ENCODE measurements around the gene PTS. TPM values are rescaled to one million over a fixed set of nuclear protein-coding genes. Genes with fewer than 3 reads are reported as not detected.

PTS gene
- total RNA-seq, 2 experiments from 2014 or later = 20.5 to 22.9 TPM

DNA sequence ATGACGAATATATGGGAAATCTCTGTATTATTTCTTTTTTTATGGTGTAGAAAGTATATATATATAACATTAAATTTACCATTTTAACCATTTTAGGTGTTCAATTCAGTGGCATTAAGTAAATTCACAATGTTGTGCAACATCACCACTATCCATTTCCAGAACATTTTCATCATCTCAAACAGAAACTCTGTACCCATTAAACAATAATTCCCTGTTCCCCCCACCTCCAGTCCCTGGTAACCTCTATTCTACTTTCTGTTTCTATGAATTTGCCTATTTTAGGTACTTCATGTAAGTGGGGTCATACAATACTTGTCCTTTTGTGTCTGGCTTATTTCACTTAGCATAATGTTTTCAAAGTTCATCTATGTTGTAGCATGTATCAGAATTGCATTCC, 15.3 kb upstream of the PTS start:
- ChIA-PET CTCF (no interaction called here), POLR2A (no interaction called here)
- Mint-ChIP-seq H3K36me3 (ENCODE audit: low read depth) (no peaks in the 10 kb centered on the region), H3K27me3 (peaks cover 12% of the 10 kb centered on the region), H3K27ac (no peak overlapping the region), H3K9me3 (no peaks in the 10 kb centered on the region), H3K4me1 (no peaks in the 10 kb centered on the region), H3K4me3 (no peak overlapping the region)
- DNase-seq = no peak

DNA sequence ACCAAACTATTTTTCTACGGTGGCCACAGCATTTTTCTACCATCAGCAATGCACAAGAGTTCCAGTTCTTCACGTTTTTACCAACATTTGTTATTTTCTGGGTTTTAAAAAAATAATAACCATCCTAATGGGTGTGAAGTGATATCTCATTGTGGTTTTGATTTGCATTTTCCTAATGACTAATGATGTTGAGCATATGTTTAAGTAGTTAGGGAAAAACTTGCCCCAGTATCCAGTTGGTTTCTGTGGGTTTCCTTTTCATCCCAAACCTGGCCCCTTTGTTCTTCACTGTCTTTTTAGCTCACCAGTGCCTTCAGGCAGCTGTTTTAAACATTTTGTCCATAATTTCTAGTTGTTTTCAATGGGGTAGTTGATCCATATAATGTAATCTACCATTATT, 14.7 kb upstream of the PTS start:
- H3K27me3 Mint-ChIP-seq = peaks cover 12% of the 10 kb centered on the region
- no peak for DNase-seq
- H3K9me3 Mint-ChIP-seq = no peaks in the 10 kb centered on the region
- no peak overlapping the region for H3K4me3 Mint-ChIP-seq
- H3K36me3 Mint-ChIP-seq (ENCODE audit: low read depth) = no peaks in the 10 kb centered on the region
- CTCF ChIA-PET = interaction anchor here (0.6 kb wide), 1 partner anchor 68 kb away, joined by 4 read pairs; no protein-coding TSS in a partner anchor
- H3K27ac Mint-ChIP-seq = no peak overlapping the region
- POLR2A ChIA-PET = no interaction called here
- no peaks in the 10 kb centered on the region for H3K4me1 Mint-ChIP-seq

DNA sequence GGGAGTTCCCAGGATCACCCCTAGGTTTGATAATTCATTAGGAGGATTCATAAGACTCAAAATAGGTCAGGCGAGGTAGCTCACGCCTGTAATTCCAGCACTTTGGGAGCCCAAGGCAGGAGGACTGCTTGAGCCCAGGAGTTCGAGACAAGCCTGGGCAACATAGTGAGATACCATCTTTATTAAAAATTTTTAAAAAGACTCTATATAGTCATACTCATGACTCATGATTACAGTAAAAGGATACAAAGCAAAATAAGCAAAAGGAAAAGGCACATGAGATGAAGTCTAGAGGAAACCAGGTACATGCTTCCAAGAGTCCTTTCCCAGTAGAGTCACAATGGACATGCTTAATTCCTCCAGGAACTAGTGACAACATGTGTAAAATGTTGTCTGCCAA, 13.9 kb upstream of the PTS start:
- H3K36me3 Mint-ChIP-seq (ENCODE audit: low read depth) = no peaks in the 10 kb centered on the region
- H3K9me3 Mint-ChIP-seq = no peaks in the 10 kb centered on the region
- H3K4me1 Mint-ChIP-seq = no peaks in the 10 kb centered on the region
- H3K4me3 Mint-ChIP-seq = no peak overlapping the region
- ChIA-PET POLR2A (no interaction called here), CTCF (no interaction called here)
- DNase-seq = no peak
- H3K27me3 Mint-ChIP-seq = peaks cover 12% of the 10 kb centered on the region
- no peak overlapping the region for H3K27ac Mint-ChIP-seq

DNA sequence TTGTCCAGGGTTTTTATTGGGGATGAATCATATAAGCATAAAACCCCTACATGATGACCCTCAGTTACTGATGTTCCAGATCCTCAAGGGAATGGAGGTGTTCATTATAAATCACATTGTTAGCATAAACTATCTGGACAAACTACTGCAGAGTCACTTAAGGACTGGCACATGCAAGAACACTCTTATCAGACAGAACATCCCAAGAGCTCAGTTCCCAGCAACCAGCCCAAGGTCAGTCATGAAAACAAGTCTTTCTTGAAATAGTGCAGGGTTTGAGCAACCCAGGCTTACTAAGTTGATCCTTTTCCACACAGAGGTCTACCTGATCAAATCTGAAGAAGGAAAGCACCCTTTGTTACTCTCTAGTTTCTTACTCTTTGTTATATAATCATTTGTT, 13.5 kb upstream of the PTS start:
- ChIA-PET CTCF (no interaction called here), POLR2A (no interaction called here)
- no peak overlapping the region for H3K4me3 Mint-ChIP-seq
- H3K36me3 Mint-ChIP-seq (ENCODE audit: low read depth) = no peaks in the 10 kb centered on the region
- peaks cover 12% of the 10 kb centered on the region for H3K27me3 Mint-ChIP-seq
- no peaks in the 10 kb centered on the region for H3K4me1 Mint-ChIP-seq
- no peaks in the 10 kb centered on the region for H3K9me3 Mint-ChIP-seq
- no peak overlapping the region for H3K27ac Mint-ChIP-seq
- DNase-seq = no peak

DNA sequence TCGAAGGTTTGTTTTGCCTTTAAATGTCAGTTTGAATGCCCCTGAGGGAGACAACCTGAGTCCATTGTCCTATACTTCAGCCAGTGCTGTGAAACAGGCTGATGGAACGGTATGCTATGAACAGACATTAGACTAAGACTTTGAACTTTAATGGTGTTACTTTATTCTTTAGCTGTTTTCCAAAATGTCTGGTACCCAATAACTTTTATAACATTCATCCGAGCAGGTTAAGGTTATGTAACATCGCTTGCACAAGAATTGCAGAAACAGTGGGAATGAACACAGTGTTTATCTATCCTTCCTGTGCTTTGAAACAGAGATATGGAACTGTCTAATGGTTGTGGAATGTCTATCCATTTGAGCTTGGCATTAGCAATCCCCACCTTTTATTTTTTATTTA, 12.5 kb upstream of the PTS start:
- H3K4me1 Mint-ChIP-seq = no peaks in the 10 kb centered on the region
- no peak overlapping the region for H3K4me3 Mint-ChIP-seq
- H3K27me3 Mint-ChIP-seq = peaks cover 10% of the 10 kb centered on the region
- ChIA-PET POLR2A (no interaction called here), CTCF (interaction anchor here (0.6 to 3.2 kb wide), 3 partner anchors 66 to 82 kb away, joined by 3 to 22 read pairs (median 11); no protein-coding TSS in a partner anchor)
- no peaks in the 10 kb centered on the region for H3K36me3 Mint-ChIP-seq (ENCODE audit: low read depth)
- no peaks in the 10 kb centered on the region for H3K9me3 Mint-ChIP-seq
- no peak overlapping the region for H3K27ac Mint-ChIP-seq
- no peak for DNase-seq

DNA sequence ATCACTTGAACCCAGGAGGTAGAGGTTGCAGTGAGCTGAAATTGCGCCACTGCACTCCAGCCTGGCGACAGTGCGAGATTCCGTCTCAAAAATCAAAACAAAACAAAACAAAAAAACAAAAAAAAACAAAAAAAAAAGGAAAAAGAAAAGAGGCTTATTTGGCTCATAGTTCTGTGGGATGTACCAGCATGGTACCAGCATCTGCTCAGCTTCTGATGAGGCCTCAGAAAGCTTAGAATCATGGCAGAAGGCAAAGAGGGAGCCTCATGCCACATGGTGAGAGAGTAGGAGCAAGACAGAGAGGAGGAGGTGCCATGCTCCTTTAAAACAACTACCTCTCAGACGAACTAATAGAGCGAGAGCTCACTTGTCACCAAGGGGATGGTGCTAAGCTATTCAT, 10.6 kb upstream of the PTS start:
- DNase-seq = no peak
- H3K4me3 Mint-ChIP-seq = no peak overlapping the region

DNA sequence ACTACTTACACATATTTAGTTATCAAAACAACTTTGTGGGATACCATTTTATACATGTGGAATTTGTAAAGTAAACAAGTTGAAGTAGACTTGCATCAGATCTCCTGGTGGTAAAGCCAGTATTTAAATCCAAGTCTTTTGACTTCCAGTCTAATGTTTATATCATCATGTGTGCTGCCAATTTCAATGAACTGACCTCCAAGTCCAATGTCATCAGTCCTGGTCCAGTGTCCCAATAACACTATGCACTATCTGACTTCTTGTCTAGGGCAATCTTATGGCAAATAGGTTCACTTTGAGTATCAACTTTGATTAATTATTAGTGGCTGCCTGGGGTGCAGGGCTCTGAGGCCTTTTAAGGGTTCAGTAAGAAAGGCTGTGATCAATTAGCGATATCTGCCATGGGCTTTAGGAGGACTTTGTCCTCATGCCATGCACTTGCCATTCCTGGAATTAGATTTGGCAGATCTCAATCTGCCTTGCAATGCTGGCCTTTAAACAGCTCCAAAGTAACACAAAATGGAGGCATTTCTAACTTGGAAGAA, 9.6 kb upstream of the PTS start:
- Mint-ChIP-seq H3K9me3 (no peaks in the 10 kb centered on the region), H3K27me3 (no peaks in the 10 kb centered on the region), H3K4me3 (no peak overlapping the region), H3K27ac (no peak overlapping the region), H3K4me1 (peaks cover 6% of the 10 kb centered on the region), H3K36me3 (ENCODE audit: low read depth) (no peaks in the 10 kb centered on the region)
- POLR2A ChIA-PET = no interaction called here
- CTCF ChIA-PET = interaction anchor here (3.2 to 8.3 kb wide), 2 partner anchors 63 to 65 kb away, joined by 22 to 219 read pairs; no protein-coding TSS in a partner anchor
- DNase-seq = no peak

More for the DNA sequence above, 10.6 kb upstream of the PTS start:
- CTCF ChIA-PET = interaction anchor here (2.0 to 3.2 kb wide), 2 partner anchors 64 to 67 kb away, joined by 11 to 22 read pairs; no protein-coding TSS in a partner anchor
- peaks cover 4% of the 10 kb centered on the region for H3K27me3 Mint-ChIP-seq
- no peaks in the 10 kb centered on the region for H3K36me3 Mint-ChIP-seq (ENCODE audit: low read depth)
- peaks cover 4% of the 10 kb centered on the region for H3K4me1 Mint-ChIP-seq
- no peaks in the 10 kb centered on the region for H3K9me3 Mint-ChIP-seq
- POLR2A ChIA-PET = no interaction called here
- no peak overlapping the region for H3K27ac Mint-ChIP-seq

DNA sequence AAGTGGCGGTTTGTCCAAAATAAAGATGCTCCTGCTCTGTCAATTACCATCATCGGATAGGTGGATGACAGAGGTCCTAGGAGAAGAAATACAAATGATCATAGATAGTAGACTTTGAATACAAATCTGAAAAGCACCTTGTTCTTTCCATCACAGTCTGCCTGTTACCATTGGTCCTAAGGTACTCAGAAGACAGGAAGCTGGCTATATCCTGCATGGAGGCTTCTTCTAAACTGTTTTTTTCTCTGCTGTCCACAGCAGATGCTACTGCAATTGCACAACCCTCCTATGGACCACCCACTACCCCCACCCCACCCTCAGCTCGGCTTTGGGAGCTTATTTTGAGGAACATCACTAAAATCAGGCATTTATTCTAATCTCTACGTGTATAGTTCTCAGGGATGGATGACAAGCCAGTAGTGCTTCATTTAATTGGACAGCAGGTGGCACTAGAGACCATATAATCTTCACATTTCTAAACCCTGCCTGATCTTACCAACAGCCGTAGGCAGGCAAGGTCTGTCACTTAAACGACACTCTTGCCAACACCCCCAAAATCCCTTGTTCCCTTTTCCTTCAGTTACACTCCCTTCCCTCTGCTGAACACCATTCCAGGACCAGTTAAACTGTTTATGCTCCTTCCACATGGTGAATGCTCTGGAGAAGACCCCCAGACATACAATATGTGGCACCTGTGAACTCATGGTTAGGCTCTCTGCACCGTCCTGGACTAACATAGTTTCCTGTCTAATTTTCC, 6.6 kb upstream of the PTS start:
- peak; percentile 38 for DNase-seq
- no peaks in the 10 kb centered on the region for H3K36me3 Mint-ChIP-seq (ENCODE audit: low read depth)
- H3K4me1 Mint-ChIP-seq = peaks cover 8% of the 10 kb centered on the region
- H3K27me3 Mint-ChIP-seq = no peaks in the 10 kb centered on the region
- no peak overlapping the region for H3K27ac Mint-ChIP-seq
- CTCF ChIA-PET = interaction anchor here (0.8 to 8.3 kb wide), 16 partner anchors 8 to 1070 kb away, joined by 3 to 219 read pairs (median 4); no protein-coding TSS in a partner anchor
- POLR2A ChIA-PET = interaction anchor here (1.0 to 1.6 kb wide), 2 partner anchors 60 to 63 kb away, joined by 6 to 8 read pairs; no protein-coding TSS in a partner anchor
- no peak overlapping the region for H3K4me3 Mint-ChIP-seq
- H3K9me3 Mint-ChIP-seq = no peaks in the 10 kb centered on the region

DNA sequence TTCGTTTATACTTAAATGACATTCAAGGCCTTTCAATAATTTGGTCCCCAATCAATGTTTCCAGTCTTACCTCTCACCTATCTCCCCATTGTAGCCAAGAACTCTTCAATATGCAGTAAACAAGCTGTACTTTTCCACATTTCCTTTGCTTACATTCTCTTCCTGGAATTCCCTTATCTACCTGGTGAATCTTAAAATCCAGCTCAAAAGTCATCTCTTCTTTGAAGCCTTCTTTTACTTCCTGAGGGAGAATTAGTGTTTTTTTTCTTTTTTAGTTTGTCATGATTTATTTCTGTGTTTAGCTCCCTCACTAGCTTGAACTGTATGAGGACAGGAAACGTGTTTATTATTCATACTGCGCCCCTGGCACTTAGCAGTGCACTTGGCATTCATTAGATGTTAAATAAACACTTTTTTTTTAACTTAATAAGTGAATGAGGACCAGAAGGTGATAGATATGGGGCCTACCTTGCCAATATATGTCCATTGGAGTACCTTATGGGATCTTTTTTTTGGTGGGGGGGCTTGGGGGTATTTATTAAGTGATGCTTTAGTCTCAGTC, 4.9 kb upstream of the PTS start:
- Mint-ChIP-seq H3K27me3 (no peaks in the 10 kb centered on the region), H3K27ac (no peak overlapping the region)
- POLR2A ChIA-PET = interaction anchor here (0.9 kb wide), 1 partner anchor 59 kb away, joined by 5 read pairs; no protein-coding TSS in a partner anchor

DNA sequence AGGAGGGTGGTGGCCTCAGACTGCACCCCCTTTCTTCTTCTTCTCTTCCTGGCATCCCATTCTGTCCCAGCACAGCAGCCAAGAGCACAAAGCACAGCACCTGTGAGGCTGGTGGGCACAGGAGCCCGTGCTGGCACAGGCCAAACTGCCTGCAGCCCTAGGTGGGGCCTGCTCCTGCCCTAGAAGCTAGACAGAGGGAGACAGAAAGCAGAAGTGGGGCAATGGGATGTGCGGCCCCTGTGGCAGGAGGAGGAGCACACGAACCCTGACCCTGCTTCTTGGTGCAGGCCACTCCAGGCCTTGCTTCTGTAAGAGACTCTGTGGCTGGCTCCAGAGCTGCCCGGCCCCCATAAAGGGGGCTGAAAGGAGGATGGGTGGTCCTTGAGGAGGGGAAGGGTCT, 3.9 kb upstream of the PTS start:
- Mint-ChIP-seq H3K27me3 (no peaks in the 10 kb centered on the region), H3K27ac (no peak overlapping the region), H3K36me3 (ENCODE audit: low read depth) (peaks cover 3% of the 10 kb centered on the region), H3K9me3 (no peaks in the 10 kb centered on the region), H3K4me3 (no peak overlapping the region), H3K4me1 (peaks cover 19% of the 10 kb centered on the region)
- POLR2A ChIA-PET = interaction anchor here (0.5 to 1.4 kb wide), 2 partner anchors 59 to 97 kb away, joined by 3 to 5 read pairs; no protein-coding TSS in a partner anchor
- DNase-seq = no peak
- CTCF ChIA-PET = interaction anchor here (0.6 to 8.3 kb wide), 2 partner anchors 59 to 1080 kb away, joined by 4 to 219 read pairs; no protein-coding TSS in a partner anchor

More for the DNA sequence above, 4.9 kb upstream of the PTS start:
- H3K9me3 Mint-ChIP-seq = no peaks in the 10 kb centered on the region
- H3K4me3 Mint-ChIP-seq = no peak overlapping the region
- peaks cover 12% of the 10 kb centered on the region for H3K4me1 Mint-ChIP-seq
- no peak for DNase-seq
- CTCF ChIA-PET = interaction anchor here (0.8 to 8.3 kb wide), 5 partner anchors 50 to 334 kb away, joined by 3 to 219 read pairs (median 4); no protein-coding TSS in a partner anchor
- H3K36me3 Mint-ChIP-seq (ENCODE audit: low read depth) = no peaks in the 10 kb centered on the region

DNA sequence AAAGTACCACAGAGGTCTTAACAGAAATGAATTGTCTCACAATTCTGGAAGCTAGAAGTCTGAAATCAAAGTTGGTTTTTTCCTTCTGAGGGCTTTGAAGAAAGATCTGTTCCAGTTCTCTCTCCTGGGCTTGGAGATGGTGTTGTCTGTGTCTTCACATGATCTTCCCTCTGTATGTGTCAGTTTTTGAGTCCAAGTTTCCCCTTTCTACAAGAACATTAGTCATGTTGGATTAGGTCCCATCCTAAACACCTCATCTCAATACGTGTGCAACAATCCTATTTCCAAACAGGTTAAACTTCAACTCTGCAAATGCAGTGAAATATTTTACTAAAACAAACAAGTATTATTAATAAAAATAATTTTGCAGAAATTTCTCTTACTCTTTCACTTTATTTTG, 3.1 kb upstream of the PTS start:
- Mint-ChIP-seq H3K4me3 (no peak overlapping the region), H3K9me3 (no peaks in the 10 kb centered on the region), H3K36me3 (ENCODE audit: low read depth) (peaks cover 6% of the 10 kb centered on the region), H3K27ac (no peak overlapping the region), H3K27me3 (no peaks in the 10 kb centered on the region), H3K4me1 (peaks cover 26% of the 10 kb centered on the region)
- DNase-seq = no peak
- CTCF ChIA-PET = interaction anchor here (0.6 to 8.3 kb wide), 3 partner anchors 59 to 1100 kb away, joined by 3 to 219 read pairs (median 7); no protein-coding TSS in a partner anchor
- POLR2A ChIA-PET = interaction anchor here (1.4 kb wide), 1 partner anchor 58 kb away, joined by 5 read pairs; no protein-coding TSS in a partner anchor

DNA sequence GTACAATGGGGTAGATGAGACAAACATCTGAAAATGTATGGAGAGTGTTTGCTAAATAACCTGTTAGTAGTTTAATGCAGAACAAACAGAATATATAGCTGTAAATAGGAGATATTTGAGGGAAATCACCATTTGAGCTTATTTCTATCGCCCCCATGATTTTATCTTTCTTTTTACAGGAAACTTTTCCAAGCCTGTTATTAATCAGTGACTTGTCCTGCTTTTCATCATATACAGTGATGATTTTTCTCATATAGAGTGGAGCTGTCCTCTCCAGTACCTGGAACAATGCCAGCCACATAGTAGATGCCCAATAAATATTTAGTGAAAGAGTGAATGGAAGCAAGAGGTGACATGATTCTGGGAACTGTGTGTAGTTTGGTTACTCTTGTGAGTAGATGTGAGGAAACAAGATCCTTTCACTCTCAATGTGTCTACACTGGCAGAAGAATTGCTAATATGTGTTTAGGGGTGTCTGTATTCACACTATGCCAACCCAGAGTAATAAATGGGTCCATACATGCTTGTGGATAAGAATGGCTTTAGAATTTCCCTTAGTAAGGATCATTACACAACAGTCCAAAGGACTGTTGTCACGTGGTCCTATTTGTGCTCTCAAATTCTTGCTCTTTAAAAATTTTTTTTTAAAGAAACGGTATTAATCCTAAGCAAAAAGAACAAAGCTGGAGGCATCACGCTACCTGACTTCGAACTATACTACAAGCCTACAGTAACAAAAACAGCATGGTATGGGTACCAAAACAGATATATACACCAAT, 2.3 kb upstream of the PTS start:
- CTCF ChIA-PET = interaction anchor here (0.6 to 8.3 kb wide), 3 partner anchors 58 to 1099 kb away, joined by 3 to 219 read pairs (median 7); no protein-coding TSS in a partner anchor

More for the DNA sequence above, 2.3 kb upstream of the PTS start:
- H3K9me3 Mint-ChIP-seq = no peaks in the 10 kb centered on the region
- DNase-seq = no peak
- no peak overlapping the region for H3K27ac Mint-ChIP-seq
- H3K27me3 Mint-ChIP-seq = no peaks in the 10 kb centered on the region
- peaks cover 14% of the 10 kb centered on the region for H3K36me3 Mint-ChIP-seq (ENCODE audit: low read depth)
- peaks cover 33% of the 10 kb centered on the region for H3K4me1 Mint-ChIP-seq
- H3K4me3 Mint-ChIP-seq = no peak overlapping the region
- POLR2A ChIA-PET = interaction anchor here (1.4 kb wide), 1 partner anchor 57 kb away, joined by 5 read pairs; no protein-coding TSS in a partner anchor

All from activated CD4-positive, alpha-beta memory T cell treated with anti-CD3 and anti-CD28 coated beads, Interleukin-2, amount 10 ng/mL, durations not matched to agents 7 days and 5 days (primary cell).